Right renal pelvis (tissue), 4 donors: ENCODE measurements around the gene GPR108. TPM values are rescaled to one million over a fixed set of nuclear protein-coding genes. Genes with fewer than 3 reads are reported as not detected.
A peak's percentile ranks its signal among the peaks of the same experiment; 100 is the strongest.
"Not testable (repeated sequence)": the region's sequence is repeated elsewhere in the genome, so short reads cannot be mapped to it uniquely, and the experiment has no call there.

Source experiments
- DNase-seq, 4 donors: peaks; one replicate each; pipeline ENCODE4 v3.0.0-alpha.2; 2013; ENCODE audit warnings: low read depth in 4 of 4, low spot score in 3 of 4, missing footprints in 1 of 4
- polyA plus RNA-seq, 4 donors: library from polyadenylated mRNA; unstranded; fragments of 120-200 nt; gene quantifications; one replicate each; pipeline ENCODE4 v1.2.1, GENCODE V29; 2013; ENCODE audit not compliant: insufficient read length in 4 of 4

Gene GPR108
- polyA plus RNA-seq, 4 donors = 68.3 to 75.0 (median 71.2) TPM

- DNase-seq = not testable (repeated sequence)
These were observed 24.9 kb upstream of the GPR108 start for GRCh38 chr19:6762253-6762797.

GRCh38 chr19:6761053-6761676, 23.8 kb upstream of the GPR108 start:
- DNase-seq = no peak

DNA sequence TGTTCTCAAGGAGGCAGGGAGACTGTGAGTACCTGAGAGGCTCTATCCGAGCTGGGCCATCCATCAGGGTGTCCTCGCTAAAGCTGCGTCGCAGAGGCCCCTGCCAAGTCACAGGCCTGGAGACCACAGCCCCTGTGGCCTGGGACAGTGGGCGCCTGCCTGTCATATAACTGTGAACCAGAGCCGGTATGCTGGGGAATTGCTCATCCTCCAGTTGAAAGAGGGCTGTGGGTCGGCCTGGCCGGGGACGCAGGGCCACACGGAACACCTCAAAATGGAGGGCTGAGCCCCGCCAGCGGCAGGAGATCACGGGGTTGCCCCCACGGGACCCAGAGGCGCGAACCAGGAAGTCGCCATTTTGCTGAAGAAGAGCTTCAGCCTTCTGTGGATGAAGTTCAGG, 23.2 kb upstream of the GPR108 start:
- no peak for DNase-seq

DNA sequence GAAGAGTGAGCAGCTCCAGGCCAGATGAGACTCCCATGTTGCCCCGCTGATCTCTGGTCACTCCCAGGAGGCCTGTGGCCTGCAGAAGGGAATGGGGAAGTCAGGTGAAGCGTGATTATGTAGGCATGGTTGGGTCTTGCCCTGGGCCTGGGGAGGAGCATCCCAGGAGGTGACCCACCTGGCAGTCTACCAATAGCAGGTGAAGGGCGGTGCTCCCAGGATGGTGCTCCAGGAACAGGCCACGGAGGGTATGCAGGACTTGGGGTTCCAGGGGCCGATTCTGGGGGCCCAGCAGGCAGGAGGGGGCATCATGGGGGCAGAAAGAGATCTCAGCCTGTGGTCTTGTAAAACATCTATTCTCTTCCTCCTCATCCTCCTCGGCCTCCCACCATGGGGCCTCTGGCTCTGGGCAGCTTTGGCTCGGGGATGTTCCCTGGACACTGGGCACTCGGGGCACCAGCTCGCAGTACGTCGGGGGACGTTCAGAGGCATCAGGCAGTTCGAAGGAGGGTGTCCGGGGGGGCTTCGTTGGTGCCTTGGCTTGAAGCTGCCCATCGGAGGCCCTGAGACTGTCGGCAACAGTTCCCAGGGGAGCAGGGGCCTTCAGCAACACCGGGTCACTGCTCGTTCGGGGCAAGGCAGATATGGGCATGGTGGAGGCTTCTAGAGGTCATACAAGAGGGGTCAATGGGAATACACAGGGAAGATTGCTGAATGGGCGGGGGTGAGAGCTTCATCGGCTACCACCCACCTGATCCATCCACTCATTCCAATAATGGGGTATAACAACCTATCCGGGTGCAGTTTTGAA, 17.5 kb upstream of the GPR108 start:
- no peak for DNase-seq

DNA sequence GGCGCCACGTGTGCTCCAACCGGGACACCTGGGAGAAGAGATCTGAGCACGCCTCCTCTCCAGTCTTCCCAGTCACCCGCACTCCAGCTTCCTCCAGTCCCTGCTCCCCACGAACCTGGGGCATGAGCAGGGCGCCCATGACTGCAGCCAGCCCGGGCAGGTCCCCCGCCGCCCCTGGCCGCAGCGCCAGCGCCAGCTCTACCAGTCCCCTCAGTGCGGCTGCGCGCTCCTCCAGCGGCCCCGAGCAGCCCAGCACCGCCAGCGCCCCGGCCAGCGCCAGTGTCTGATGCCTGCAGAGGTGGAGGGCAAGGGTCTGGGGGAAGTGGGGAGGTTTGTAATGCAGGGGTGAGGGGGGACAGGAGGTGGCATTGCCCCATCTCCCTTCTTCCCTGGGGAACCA, 16.8 kb upstream of the GPR108 start:
- no peak for DNase-seq

DNA sequence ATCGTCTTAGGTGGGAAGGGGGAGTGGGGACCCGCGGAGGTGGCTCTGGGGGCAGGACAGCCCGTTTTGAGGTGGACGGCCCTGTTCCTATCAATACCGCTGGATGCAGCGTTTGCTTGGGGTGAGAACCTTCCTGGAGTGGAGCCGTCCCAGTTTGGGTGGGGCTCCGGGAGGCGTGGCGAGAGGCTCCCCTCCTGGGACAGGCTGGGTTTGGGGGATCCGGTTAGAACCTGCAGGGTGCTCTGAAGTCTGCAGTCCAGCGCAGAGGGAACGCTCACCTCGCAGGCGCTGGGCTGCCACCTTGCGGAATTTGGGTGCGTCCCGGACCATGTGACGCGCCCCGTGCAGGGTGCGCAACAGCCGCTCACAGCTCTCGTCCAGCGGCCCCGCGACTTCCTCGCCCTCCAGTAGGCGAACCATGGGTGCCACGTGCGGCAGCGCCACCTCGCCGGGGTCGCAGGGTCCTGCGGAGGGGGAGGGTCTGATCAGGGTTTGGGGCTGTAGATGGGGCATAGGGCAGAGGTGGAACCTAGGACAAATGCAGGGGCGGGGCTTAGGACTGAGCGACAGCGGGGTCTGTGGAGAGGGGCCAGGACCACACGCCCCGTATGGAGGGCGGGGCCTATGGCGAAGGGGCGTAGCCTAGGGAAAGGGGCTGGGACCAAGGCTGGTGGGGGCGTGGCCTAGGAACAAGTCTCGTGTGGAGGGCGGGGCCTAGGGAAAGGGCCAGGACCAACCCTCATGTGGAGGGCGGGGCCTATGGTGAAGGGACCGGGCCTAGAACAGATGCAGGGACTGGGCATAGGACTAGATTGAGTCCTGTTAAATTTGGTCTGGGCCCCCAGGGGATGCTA, 16.0 kb upstream of the GPR108 start:
- peak in 1 of 4 donors; percentile 49 for DNase-seq

DNA sequence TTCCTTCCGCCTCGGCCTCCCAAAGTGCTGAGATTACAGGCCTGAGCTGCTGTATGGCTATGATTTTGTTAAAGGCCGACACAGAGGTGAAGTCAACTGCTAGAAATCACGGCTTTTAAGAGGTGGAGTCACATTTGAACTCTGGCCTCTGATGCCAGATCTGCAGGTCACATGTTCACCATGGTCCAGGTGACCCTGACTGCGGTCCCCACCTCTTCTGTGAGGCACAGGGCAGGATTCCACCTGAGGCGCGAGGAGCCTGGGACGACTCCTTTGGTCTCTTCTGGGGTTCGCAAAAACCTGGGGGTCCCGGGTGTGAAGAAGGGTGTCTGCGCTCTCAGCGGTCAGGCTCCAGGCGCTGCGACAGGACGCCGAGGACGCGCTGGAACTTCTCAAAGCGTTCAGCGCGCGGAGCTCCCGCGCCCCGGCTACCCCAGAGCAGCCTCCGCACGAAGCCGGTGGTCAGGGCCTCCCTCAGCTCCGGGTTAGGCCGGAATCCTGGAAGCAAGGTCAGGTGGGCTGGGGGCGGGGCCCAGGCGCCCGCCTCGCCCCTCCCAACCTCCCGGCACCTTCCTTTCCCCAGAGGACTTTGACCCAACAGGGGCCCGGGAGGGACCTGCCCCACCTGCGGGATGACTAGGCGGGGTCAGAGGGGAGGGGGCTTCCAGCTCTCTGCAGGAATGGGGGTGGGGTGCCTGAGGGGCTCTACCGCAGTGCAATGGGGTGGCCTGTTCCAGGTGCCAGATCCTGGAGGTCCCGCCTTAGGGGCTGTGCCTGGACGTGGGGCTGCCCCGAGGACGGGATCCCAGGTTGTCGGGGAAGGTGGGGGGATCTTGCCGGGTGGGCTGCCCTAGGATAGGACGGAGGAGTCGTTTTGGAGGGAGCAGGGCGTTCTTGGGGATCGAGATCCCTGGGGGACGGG, 15.1 kb upstream of the GPR108 start:
- DNase-seq = no peak

- DNase-seq = no peak
These were observed 13.8 kb upstream of the GPR108 start for GRCh38 chr19:6751189-6751588.

DNA sequence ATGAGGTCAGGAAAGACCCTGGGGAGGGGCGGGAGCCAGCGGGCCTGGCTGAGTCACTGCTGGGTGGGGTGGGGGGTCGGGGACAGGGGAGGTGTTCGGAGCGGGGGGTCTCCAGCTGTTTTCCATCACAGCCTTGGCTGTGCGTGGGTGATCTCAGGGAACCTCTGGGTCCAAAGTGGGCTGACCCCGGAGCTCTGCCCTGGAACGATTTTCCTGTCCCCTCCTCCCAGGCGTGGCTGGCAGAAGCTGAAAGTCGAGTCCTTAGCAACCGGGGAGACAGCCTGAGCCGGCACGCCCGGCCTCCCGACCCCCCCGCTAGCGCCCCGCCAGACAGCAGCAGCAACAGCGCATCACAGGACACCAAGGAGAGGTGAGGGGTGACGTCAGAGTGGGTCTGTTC, 12.7 kb upstream of the GPR108 start:
- DNase-seq = no peak

GRCh38 chr19:6748543-6748942, 11.2 kb upstream of the GPR108 start:
- DNase-seq = not testable (repeated sequence)

- no peak for DNase-seq
These were observed 8.6 kb upstream of the GPR108 start for GRCh38 chr19:6745965-6746364.

DNA sequence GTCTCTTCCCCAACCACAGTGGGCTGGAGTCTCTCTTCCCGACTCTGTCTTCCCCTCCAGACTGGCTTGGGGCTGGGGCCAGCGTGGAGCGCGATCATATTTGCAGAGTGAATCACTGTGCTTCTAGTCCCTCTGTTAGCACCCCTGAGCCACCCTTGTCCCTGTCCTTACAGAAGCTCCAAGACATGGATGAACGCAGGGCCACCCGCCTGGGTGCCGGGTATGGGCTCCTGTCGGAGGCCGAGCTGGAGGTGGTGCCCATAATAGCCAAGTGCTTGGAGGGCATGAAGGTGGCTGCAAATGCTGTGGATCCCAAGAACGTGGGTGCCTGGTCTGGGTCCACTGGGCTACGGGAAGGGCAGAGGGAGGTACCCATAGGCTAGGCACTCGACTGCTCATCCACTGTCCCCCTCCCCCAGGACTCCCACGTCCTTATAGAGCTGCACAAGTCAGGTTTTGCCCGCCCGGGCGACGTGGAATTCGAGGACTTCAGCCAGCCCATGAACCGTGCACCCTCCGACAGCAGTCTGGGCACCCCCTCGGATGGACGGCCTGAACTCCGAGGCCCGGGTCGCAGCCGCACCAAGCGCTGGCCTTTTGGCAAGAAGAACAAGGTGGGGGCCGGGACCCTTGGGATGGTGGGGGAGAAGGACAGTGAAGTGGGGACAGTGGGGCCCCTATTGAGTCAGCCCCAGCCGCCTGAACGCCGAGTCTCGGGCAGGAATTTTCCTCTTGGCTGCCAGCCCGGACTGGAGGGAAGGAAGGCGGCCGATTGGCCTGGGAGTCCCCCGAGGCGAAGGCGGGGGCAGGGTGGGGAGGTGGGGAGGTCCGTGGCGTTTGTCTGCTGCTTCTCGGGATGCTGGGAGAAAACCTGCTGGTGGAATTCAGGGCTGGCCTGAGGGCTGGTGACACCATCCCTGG, 7.3 kb upstream of the GPR108 start:
- peak in 3 of 4 donors; percentile 64 to 85 (median 80) for DNase-seq

DNA sequence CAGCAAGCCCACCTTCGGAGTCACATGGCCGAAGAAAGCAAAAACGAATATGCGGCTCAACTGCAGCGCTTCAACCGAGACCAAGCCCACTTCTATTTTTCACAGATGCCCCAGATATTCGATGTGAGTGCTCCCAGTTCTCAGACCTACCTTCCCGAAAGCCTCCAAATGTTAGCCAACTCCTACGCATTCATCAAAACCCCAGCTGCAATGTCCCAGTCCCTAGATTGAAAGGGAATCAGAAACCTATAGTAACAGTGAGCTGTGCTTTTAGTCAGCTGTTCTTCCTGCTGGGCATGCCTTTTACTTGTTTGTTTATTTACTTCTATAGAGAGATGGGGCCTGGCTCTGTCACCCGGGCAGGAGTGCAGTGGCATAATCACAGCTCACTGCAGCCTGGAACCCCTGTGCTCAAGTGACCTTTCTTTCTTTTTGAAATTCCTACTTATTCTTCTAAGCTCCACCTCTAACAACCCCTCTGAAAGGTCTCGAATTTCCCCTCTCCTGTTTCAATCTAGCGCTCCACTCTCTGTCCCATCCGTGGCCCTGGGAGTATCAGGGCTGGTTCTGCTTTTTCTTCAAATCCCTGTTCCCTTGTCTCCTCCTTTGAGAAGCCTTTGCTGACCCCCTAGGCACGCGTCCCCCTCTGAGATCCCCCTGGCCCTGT, 6.5 kb upstream of the GPR108 start:
- DNase-seq = no peak

GRCh38 chr19:6743066-6743465, 5.7 kb upstream of the GPR108 start:
- DNase-seq = no peak

DNA sequence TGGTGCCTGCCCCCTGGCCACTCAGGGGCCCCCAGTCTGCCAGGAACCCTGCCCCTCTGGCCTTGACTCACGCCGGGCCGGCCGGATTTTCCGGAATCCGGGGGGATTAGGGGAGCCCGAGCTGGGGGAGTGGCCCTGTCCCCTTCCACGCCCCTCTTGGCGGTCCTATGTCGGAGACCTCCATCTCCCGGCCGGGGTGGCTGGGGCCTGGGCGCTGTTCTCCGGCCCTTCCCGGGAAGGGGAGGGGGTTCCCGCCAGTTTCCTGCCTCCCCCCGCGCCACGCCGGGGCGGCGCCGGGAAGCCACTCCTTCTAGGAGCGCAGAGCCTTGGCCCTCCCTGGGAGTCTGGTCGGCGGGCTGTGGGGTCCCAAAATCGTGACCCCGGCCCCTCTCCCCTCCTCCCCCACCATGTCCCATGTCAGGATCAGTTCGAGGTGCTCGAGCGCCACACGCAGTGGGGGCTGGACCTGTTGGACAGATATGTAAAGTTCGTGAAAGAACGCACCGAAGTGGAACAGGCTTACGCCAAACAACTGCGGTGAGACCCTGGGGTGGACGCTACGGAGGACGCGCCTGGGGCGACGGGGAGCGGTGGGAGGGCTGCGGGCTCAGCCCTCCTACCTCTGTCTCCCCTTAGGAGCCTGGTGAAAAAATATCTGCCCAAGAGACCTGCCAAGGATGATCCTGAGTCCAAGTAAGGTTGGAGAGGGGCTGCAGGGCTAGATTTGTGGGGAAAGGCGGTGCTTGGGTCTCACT, 3.4 kb upstream of the GPR108 start:
- no peak for DNase-seq

GRCh38 chr19:6739883-6740588, 2.7 kb upstream of the GPR108 start:
- no peak for DNase-seq

DNA sequence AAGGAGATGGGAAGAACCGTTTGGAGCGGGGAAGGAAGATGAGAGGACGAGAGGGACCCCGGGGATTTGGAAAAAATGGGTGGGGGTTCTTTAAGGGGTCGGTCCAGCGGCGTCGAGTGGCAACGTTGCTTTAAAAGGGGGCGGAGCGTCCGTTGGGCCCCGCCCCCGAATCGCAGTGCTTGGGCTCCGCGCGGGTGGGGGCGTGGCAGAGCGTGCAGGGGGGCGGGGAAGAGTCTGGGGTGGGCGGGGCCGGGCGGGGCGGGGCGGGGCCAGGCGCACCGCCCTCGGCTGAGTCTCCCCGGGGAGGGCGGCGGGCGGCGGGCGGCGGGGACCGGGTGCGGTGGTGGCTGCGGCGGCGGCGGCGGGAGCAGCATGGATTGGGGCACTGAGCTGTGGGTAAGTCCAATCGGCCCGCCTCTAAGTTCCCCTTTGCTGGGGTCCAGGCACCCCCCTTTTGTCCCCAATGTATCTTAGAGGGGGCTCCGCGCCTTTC, 2.1 kb upstream of the GPR108 start, which contains the start of gene TRIP10:
TSS of gene TRIP10 (plus strand) at position 291 of the 493 bp plus-strand sequence. CDS start at position 373, 82 bp downstream.
- peak in 2 of 4 donors; percentile 78 to 84 for DNase-seq
